Testis (tissue), 2 donors: ENCODE results near the gene TBX5.

Experiments used
- CTCF ChIP-seq, 3 experiments: fragments of 450-650 bp in 2 of 3; fragments of 200-600 bp in 1 of 3; sonication (generic) in 1 of 3; IDR thresholded peaks; one replicate each; pipeline ENCODE4 v1.5.1; 2016 to 2019; ENCODE audit warnings: antibody characterized with exemption in 3 of 3, mild to moderate bottlenecking in 2 of 3, moderate library complexity in 1 of 3
- POLR2A ChIP-seq: fragments of 450-650 bp; IDR thresholded peaks from one replicate; pipeline ENCODE4 v1.6.1; 2017; ENCODE audit warnings: antibody characterized with exemption, mild to moderate bottlenecking, moderate library complexity

GRCh38 chr12:114407842-114408411, 2.0 kb upstream of the TBX5 start:
- TF ChIP-seq CTCF (IDR thresholded peaks at IDR 0.05) (no peak), POLR2A (no peak)
